CD4-positive, alpha-beta T cell (primary cell): ENCODE measurements around the gene OR2W3. TPM values are rescaled to one million over a fixed set of nuclear protein-coding genes. Genes with fewer than 3 reads are reported as not detected.

ENCODE experiments used
- ATAC-seq: fragments of 200-7000 bp; cut with Tn5 transposase; one replicate; pipeline ENCODE4 v1.10.0; 2022; ENCODE audit warnings: mild to moderate bottlenecking; ENCODE audit not compliant: poor library complexity
- CTCF ChIA-PET: fragments of 350-600 bp; sonication (Branson Sonifier 250); formaldehyde crosslinking; loops from one replicate; lab custom pipeline; 2021; ENCODE audit warnings: antibody characterized with exemption, inconsistent platforms; lab: Charles Lee
- POLR2A ChIA-PET: fragments of 350-600 bp; sonication (Branson Sonifier 250); formaldehyde crosslinking; loops from one replicate; lab custom pipeline; 2021; ENCODE audit warnings: antibody characterized with exemption, inconsistent platforms; lab: Charles Lee
- DNase-seq, 14 experiments: peaks; one replicate each; pipeline ENCODE4 v3.0.0-alpha.2; 2013 to 2020; ENCODE audit warnings: mixed read lengths in 2 of 14
- H3K27ac ChIP-seq, 2 donors: one replicate each; pipeline versions ENCODE4 v1.5.1 to v1.7.0; 2013; ENCODE audit warnings: low read length in 2 of 2, low read depth in 1 of 2, mild to moderate bottlenecking in 1 of 2
- H3K27me3 ChIP-seq, 2 experiments: 1 replicate in 1 of 2; 2 replicates in 1 of 2; pipeline versions ENCODE4 v1.6.1 to v1.7.0; 2013; ENCODE audit warnings: low read length in 2 of 2, control low read depth in 1 of 2, mild to moderate bottlenecking in 1 of 2, moderate library complexity in 1 of 2; ENCODE audit not compliant: insufficient read depth in 2 of 2, control insufficient read depth in 1 of 2
- H3K36me3 ChIP-seq: one replicate; pipeline ENCODE4 v1.6.1; 2013; ENCODE audit warnings: low read length, control low read depth; ENCODE audit not compliant: insufficient read depth
- H3K4me1 ChIP-seq: one replicate; pipeline ENCODE4 v1.6.1; 2013; ENCODE audit warnings: low read length, control low read depth; ENCODE audit not compliant: insufficient read depth
- H3K4me3 ChIP-seq: one replicate; pipeline ENCODE4 v1.5.1; 2013; ENCODE audit warnings: mild to moderate bottlenecking, low read length, moderate library complexity
- H3K9me3 ChIP-seq, 2 experiments: 1 replicate in 1 of 2; 2 replicates in 1 of 2; pipeline versions ENCODE4 v1.6.1 to v1.7.0; 2013; ENCODE audit warnings: low read length in 2 of 2, mild to moderate bottlenecking in 2 of 2, control low read depth in 1 of 2, moderate library complexity in 1 of 2; ENCODE audit not compliant: control insufficient read depth in 1 of 2, insufficient read depth in 1 of 2
- H3K27ac Mint-ChIP-seq: one replicate; pipeline ENCODE4 v1.8.0; 2020; ENCODE audit warnings: mixed read lengths
- H3K27me3 Mint-ChIP-seq: one replicate; pipeline ENCODE4 v1.8.0; 2021; ENCODE audit warnings: mixed read lengths
- H3K36me3 Mint-ChIP-seq: one replicate; pipeline ENCODE4 v1.8.0; 2021; ENCODE audit warnings: low read depth, mixed read lengths
- H3K4me1 Mint-ChIP-seq: one replicate; pipeline ENCODE4 v1.8.0; 2021; ENCODE audit warnings: low read depth, mixed read lengths
- H3K4me3 Mint-ChIP-seq: one replicate; pipeline ENCODE4 v1.8.0; 2020; ENCODE audit warnings: mild to moderate bottlenecking, mixed read lengths
- H3K9me3 Mint-ChIP-seq: one replicate; pipeline ENCODE4 v1.8.0; 2020; ENCODE audit warnings: mixed read lengths
- intact Hi-C, 2 experiments: fragments of 100-400 bp; cut with DNase I in 1 of 2; cut with micrococcal nuclease in 1 of 2; formaldehyde crosslinking; loops; one replicate each; pipeline versions ENCODE4 v1.15.1 to v1.9.0; 2023 to 2025; cut with DNase I, micrococcal nuclease
- polyA plus RNA-seq, 2 donors: library from polyadenylated mRNA; unstranded; fragments of 120-200 nt; gene quantifications; one replicate each; pipeline ENCODE4 v1.2.1, GENCODE V29; 2013
- total RNA-seq, 174 experiments: library from RNA in 2 of 174; stranded (reverse) in 2 of 174; gene quantifications; one replicate each; pipeline ENCODE4 v1.2.3 and lab custom pipeline; 2021 to 2026
- TF ChIP-seq, protein P1 (sequence below): fragments of 200-600 bp; IDR thresholded peaks from one replicate; pipeline ENCODE4 v1.8.0; 2022; ENCODE audit warnings: antibody characterized with exemption, mild to moderate bottlenecking

The OR2W3 gene
- total RNA-seq (1 to 10 TPM; 1.3 to 1.5 TPM), total RNA-seq (lab: John Stamatoyannopoulos, UW) (0 to 0.32 (median 0.04) reads per million in 172 experiments)
- 0.14 TPM for polyA plus RNA-seq (2013, experiment 1 of 2)
- polyA plus RNA-seq (2013, experiment 2 of 2) = 0.10 TPM

DNA sequence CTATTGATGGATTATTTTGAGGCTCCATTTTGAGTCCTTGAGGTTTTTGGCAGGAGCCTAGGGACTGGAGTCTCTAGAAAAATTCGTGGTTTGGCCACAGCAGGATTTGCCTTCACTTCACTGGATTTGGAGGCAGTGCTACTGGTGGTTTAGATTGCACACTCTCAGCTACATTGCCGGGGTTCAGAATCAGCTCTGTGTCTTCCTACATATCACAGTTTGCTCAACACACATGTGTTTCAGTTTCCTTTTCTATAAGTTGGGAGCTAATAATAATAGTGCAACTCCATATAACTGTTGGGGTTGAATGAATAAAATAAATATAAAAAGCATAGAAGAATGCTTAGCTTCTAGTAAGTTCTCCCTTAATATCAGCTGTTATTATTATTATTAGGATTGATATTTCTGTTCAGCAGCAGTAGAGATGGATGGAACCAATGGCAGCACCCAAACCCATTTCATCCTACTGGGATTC is at the start of gene OR2W3:
Gene OR2W3, plus strand, starts transcription at position 425 of the 475 bp plus-strand sequence. Its CDS starts 0 bp downstream, at position 425.
- no peak within 1 kb of the TSS for H3K27ac Mint-ChIP-seq
- H3K27me3 Mint-ChIP-seq = no peaks in the 10 kb centered on the region

DNA sequence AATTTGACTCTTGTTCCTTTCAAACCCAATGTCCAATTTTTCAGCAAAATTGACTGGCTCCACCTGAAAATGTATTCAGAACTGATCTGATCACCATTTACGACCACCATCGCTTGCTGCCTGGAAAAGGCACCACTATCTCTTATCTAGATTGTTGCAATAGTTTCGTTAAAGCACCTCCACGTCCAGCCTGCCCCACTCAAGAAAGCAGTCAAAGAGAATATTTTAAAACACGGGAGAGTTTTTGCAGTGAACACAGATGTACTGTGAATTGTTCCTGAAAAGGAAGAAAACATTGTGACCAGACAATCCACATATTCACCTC is 49.7 kb upstream of the OR2W3 start:
- H3K4me1 ChIP-seq = no peaks in the 10 kb centered on the region
- Mint-ChIP-seq H3K9me3 (no peaks in the 10 kb centered on the region), H3K36me3 (no peaks in the 10 kb centered on the region), H3K27me3 (no peaks in the 10 kb centered on the region), H3K27ac (no peak overlapping the region), H3K4me1 (no peaks in the 10 kb centered on the region), H3K4me3 (no peak overlapping the region)
- POLR2A ChIA-PET = no interaction called here
- H3K27ac ChIP-seq = no peak overlapping the region
- intact Hi-C loops = no loop called here
- CTCF ChIA-PET = no interaction called here
- ATAC-seq (no peak), DNase-seq (no peak)
- H3K4me3 ChIP-seq = no peak overlapping the region
- TF ChIP-seq, protein P1, sequence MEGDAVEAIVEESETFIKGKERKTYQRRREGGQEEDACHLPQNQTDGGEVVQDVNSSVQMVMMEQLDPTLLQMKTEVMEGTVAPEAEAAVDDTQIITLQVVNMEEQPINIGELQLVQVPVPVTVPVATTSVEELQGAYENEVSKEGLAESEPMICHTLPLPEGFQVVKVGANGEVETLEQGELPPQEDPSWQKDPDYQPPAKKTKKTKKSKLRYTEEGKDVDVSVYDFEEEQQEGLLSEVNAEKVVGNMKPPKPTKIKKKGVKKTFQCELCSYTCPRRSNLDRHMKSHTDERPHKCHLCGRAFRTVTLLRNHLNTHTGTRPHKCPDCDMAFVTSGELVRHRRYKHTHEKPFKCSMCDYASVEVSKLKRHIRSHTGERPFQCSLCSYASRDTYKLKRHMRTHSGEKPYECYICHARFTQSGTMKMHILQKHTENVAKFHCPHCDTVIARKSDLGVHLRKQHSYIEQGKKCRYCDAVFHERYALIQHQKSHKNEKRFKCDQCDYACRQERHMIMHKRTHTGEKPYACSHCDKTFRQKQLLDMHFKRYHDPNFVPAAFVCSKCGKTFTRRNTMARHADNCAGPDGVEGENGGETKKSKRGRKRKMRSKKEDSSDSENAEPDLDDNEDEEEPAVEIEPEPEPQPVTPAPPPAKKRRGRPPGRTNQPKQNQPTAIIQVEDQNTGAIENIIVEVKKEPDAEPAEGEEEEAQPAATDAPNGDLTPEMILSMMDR = no peak
- H3K36me3 ChIP-seq = no peaks in the 10 kb centered on the region
- no peaks in the 10 kb centered on the region for H3K27me3 ChIP-seq
- H3K9me3 ChIP-seq = peaks cover 0 to 3% of the 10 kb centered on the region in 2 experiments

More for the DNA sequence above, at the start of gene OR2W3:
- no peak for DNase-seq
- ChIA-PET POLR2A (interaction anchor here (0.6 kb wide), 1 partner anchor 8 kb away, joined by 3 read pairs; no protein-coding TSS in a partner anchor), CTCF (no interaction called here)
- Mint-ChIP-seq H3K4me1 (no peaks in the 10 kb centered on the region), H3K9me3 (no peaks in the 10 kb centered on the region), H3K36me3 (no peaks in the 10 kb centered on the region), H3K4me3 (peak within 1 kb of the TSS; percentile 18)
- intact Hi-C loops = no loop called here
- Histone ChIP-seq H3K36me3 (no peaks in the 10 kb centered on the region), H3K4me3 (no peak within 1 kb of the TSS), H3K27ac (no peak within 1 kb of the TSS), H3K4me1 (no peaks in the 10 kb centered on the region), H3K27me3 (no peaks in the 10 kb centered on the region), H3K9me3 (peaks cover 0 to 9% of the 10 kb centered on the region in 2 experiments)
- ATAC-seq = no peak
- TF ChIP-seq, protein P1 = peak; percentile 2

GRCh38 chr1:247848346-247848745 is 47.0 kb upstream of the OR2W3 start:
- Histone ChIP-seq H3K27ac (no peak overlapping the region), H3K27me3 (no peaks in the 10 kb centered on the region), H3K4me3 (no peak overlapping the region), H3K4me1 (no peaks in the 10 kb centered on the region), H3K9me3 (peaks cover 0 to 3% of the 10 kb centered on the region in 2 experiments), H3K36me3 (no peaks in the 10 kb centered on the region)
- Mint-ChIP-seq H3K27ac (no peak overlapping the region), H3K4me3 (no peak overlapping the region), H3K36me3 (no peaks in the 10 kb centered on the region), H3K27me3 (peaks cover 15% of the 10 kb centered on the region), H3K9me3 (no peaks in the 10 kb centered on the region), H3K4me1 (no peaks in the 10 kb centered on the region)
- CTCF ChIA-PET = no interaction called here
- TF ChIP-seq, protein P1 = no peak
- ATAC-seq (no peak), DNase-seq (no peak)
- intact Hi-C loops = no loop called here
- POLR2A ChIA-PET = no interaction called here
